Gastroesophageal sphincter (tissue), 4 donors: Measurements from ENCODE around the gene SGO2. TPM values are rescaled to one million over a fixed set of nuclear protein-coding genes. Genes with fewer than 3 reads are reported as not detected.

Experiments
- ATAC-seq: fragments of 150-250 bp; one replicate; pipeline ENCODE4 v1.9.1; 2016; ENCODE audit warnings: mild to moderate bottlenecking, moderate library complexity
- H3K27ac ChIP-seq, 4 donors: fragments of 200-600 bp; sonication (generic) in 3 of 4; 1 replicate in 3 of 4; 2 replicates in 1 of 4; pipeline ENCODE4 v1.5.1; 2016 to 2019
- H3K27me3 ChIP-seq: fragments of 200-600 bp; sonication (generic); one replicate; pipeline ENCODE4 v1.5.1; 2019
- H3K36me3 ChIP-seq, 2 donors: fragments of 200-600 bp; sonication (generic); one replicate each; pipeline ENCODE4 v1.5.1; 2019; ENCODE audit warnings: control low read depth in 1 of 2
- H3K4me1 ChIP-seq, 3 donors: fragments of 200-600 bp; sonication (generic); 1 replicate in 2 of 3; 2 replicates in 1 of 3; pipeline ENCODE4 v1.5.1; 2016 to 2019; ENCODE audit warnings: control low read depth in 2 of 3
- H3K4me3 ChIP-seq, 2 donors: fragments of 200-600 bp; sonication (generic); one replicate each; pipeline ENCODE4 v1.5.1; 2019; ENCODE audit warnings: mild to moderate bottlenecking in 1 of 2, moderate library complexity in 1 of 2
- H3K9me3 ChIP-seq, 3 donors: fragments of 200-600 bp; sonication (generic); one replicate each; pipeline ENCODE4 v1.5.1; 2017 to 2019; ENCODE audit warnings: control low read depth in 2 of 3
- CTCF ChIP-seq, 4 experiments: fragments of 200-600 bp in 2 of 4; fragments of 450-650 bp in 2 of 4; sonication (generic) in 1 of 4; IDR thresholded peaks; one replicate each; pipeline ENCODE4 v1.5.1; 2017 to 2019; ENCODE audit warnings: antibody characterized with exemption in 4 of 4, mild to moderate bottlenecking in 2 of 4, moderate library complexity in 2 of 4
- EP300 ChIP-seq: sonication (generic); formaldehyde crosslinking; IDR thresholded peaks from one replicate; pipeline ENCODE4 v1.6.1; 2017; ENCODE audit warnings: antibody characterized with exemption, mild to moderate bottlenecking
- POLR2A ChIP-seq, 2 donors: fragments of 450-650 bp; IDR thresholded peaks; one replicate each; pipeline ENCODE4 v1.6.1; 2017; ENCODE audit warnings: antibody characterized with exemption in 2 of 2, mild to moderate bottlenecking in 2 of 2, moderate library complexity in 1 of 2
- POLR2AphosphoS5 ChIP-seq: sonication (generic); formaldehyde crosslinking; IDR thresholded peaks from one replicate; pipeline ENCODE4 v1.6.1; 2017; ENCODE audit warnings: antibody characterized with exemption
- WGBS, 2 donors: methylation state at CpG; one replicate each; pipeline ENCODE4 v1.1.5; 2018; ENCODE audit warnings: low coverage in 1 of 2; 5-methylcytosine and 5-hydroxymethylcytosine counted together
- total RNA-seq, 4 donors: library from RNA; depleted of rRNA; stranded (reverse); fragments of >200 nt; gene quantifications; one replicate each; pipeline ENCODE4 v1.1.0, GENCODE V29; 2016

SGO2 gene
- total RNA-seq, 4 donors from 2014 or later, result 0.62 to 1.8 (median 1.4) TPM

GRCh38 chr2:200488169-200488568, 37.8 kb upstream of the SGO2 start:
- no peak for ATAC-seq
- H3K4me3 ChIP-seq, result no peak overlapping the region
- H3K4me1 ChIP-seq, result no peaks in the 10 kb centered on the region
- WGBS, 2 donors, result 67 to 71% methylated on average over 2 to 3 of the region's 4 CpGs
- no peak for TF ChIP-seq CTCF (IDR thresholded peaks at IDR 0.05)
- no peak for TF ChIP-seq POLR2A (IDR thresholded peaks at IDR 0.05)
- no peak for TF ChIP-seq POLR2AphosphoS5
- no peak for TF ChIP-seq EP300
- no peaks in the 10 kb centered on the region for H3K9me3 ChIP-seq
- peaks cover 0 to 46% of the 10 kb centered on the region in 2 donors for H3K36me3 ChIP-seq
- no peaks in the 10 kb centered on the region for H3K27me3 ChIP-seq
- no peak overlapping the region for H3K27ac ChIP-seq

GRCh38 chr2:200490001-200490400, 36.0 kb upstream of the SGO2 start:
- Histone ChIP-seq H3K36me3 (peaks cover 3 to 64% of the 10 kb centered on the region in 2 donors), H3K9me3 (no peaks in the 10 kb centered on the region), H3K27me3 (no peaks in the 10 kb centered on the region), H3K4me1 (no peaks in the 10 kb centered on the region), H3K4me3 (no peak overlapping the region), H3K27ac (no peak overlapping the region)
- TF ChIP-seq EP300 (no peak), POLR2A (IDR thresholded peaks at IDR 0.05) (no peak), CTCF (IDR thresholded peaks at IDR 0.05) (no peak), POLR2AphosphoS5 (no peak)
- ATAC-seq, result no peak
- WGBS, 2 donors, result 91 to 97% methylated on average over 6 to 11 of the region's 22 CpGs

- ATAC-seq, result no peak
- Histone ChIP-seq H3K4me1 (no peaks in the 10 kb centered on the region), H3K27ac (no peak overlapping the region), H3K9me3 (no peaks in the 10 kb centered on the region), H3K27me3 (no peaks in the 10 kb centered on the region), H3K4me3 (no peak overlapping the region), H3K36me3 (peaks cover 3 to 91% of the 10 kb centered on the region in 2 donors)
- TF ChIP-seq POLR2AphosphoS5, result no peak
- no peak for TF ChIP-seq POLR2A (IDR thresholded peaks at IDR 0.05)
- no peak for TF ChIP-seq CTCF (IDR thresholded peaks at IDR 0.05)
- no peak for TF ChIP-seq EP300
Measured at GRCh38 chr2:200492656-200493055, 33.4 kb upstream of the SGO2 start.

- peaks cover 6 to 99% of the 10 kb centered on the region in 2 donors for H3K36me3 ChIP-seq
- ATAC-seq, result no peak
- 58 to 89% methylated on average over 2 of the region's 2 CpGs for WGBS, 2 donors
Measured at GRCh38 chr2:200494048-200494447, 32.0 kb upstream of the SGO2 start.

More at GRCh38 chr2:200494048-200494447, 32.0 kb upstream of the SGO2 start:
- Histone ChIP-seq H3K27me3 (no peaks in the 10 kb centered on the region), H3K4me3 (no peak overlapping the region), H3K27ac (no peak overlapping the region), H3K4me1 (no peaks in the 10 kb centered on the region), H3K9me3 (no peaks in the 10 kb centered on the region)
- no peak for TF ChIP-seq POLR2AphosphoS5
- no peak for TF ChIP-seq POLR2A (IDR thresholded peaks at IDR 0.05)
- TF ChIP-seq EP300, result no peak
- TF ChIP-seq CTCF (IDR thresholded peaks at IDR 0.05), result no peak
